Liver (tissue), 3 donors: ENCODE measurements around the gene GP1BB.

Experiments
- ATF3 ChIP-seq: IDR thresholded peaks from 2 replicates; pipeline ENCODE4 v1.6.1; 2016; ENCODE audit warnings: antibody characterized with exemption
- EGR1 ChIP-seq, 2 donors: IDR thresholded peaks; 2 replicates each; pipeline ENCODE4 v1.6.1; 2016 to 2018; ENCODE audit warnings: antibody characterized with exemption in 2 of 2, low read depth in 2 of 2
- FOXA1 ChIP-seq: IDR thresholded peaks from 2 replicates; pipeline ENCODE4 v1.6.1; 2016; ENCODE audit warnings: antibody characterized with exemption
- FOXA2 ChIP-seq: IDR thresholded peaks from 2 replicates; pipeline ENCODE4 v1.6.1; 2016; ENCODE audit warnings: antibody characterized with exemption
- GABPA ChIP-seq, 2 donors: IDR thresholded peaks in 1 of 2; conservative IDR thresholded peaks in 1 of 2; 2 replicates each; pipeline ENCODE4 v1.6.1; 2016; ENCODE audit warnings: antibody characterized with exemption in 2 of 2, mild to moderate bottlenecking in 1 of 2, moderate library complexity in 1 of 2
- JUND ChIP-seq, 2 donors: IDR thresholded peaks; 2 replicates each; pipeline ENCODE4 v1.6.1; 2016; ENCODE audit warnings: antibody characterized with exemption in 2 of 2
- MAX ChIP-seq: IDR thresholded peaks from 2 replicates; pipeline ENCODE4 v1.6.1; 2016; ENCODE audit warnings: antibody characterized with exemption
- RAD21 ChIP-seq, 2 donors: IDR thresholded peaks; 2 replicates each; pipeline ENCODE4 v1.6.1; 2016; ENCODE audit warnings: antibody characterized with exemption in 2 of 2, mild to moderate bottlenecking in 2 of 2
- SP1 ChIP-seq: IDR thresholded peaks from 2 replicates; pipeline ENCODE4 v1.6.1; 2018; ENCODE audit warnings: antibody characterized with exemption, mild to moderate bottlenecking
- TAF1 ChIP-seq: conservative IDR thresholded peaks from 2 replicates; pipeline ENCODE4 v1.6.1; 2016; ENCODE audit warnings: antibody characterized with exemption, mild to moderate bottlenecking
- YY1 ChIP-seq: IDR thresholded peaks from 2 replicates; pipeline ENCODE4 v1.6.1; 2016; ENCODE audit warnings: antibody characterized with exemption, mild to moderate bottlenecking
- TF ChIP-seq, protein P1 (sequence below): IDR thresholded peaks from 2 replicates; pipeline ENCODE4 v1.6.1; 2016; ENCODE audit warnings: antibody characterized with exemption
- TF ChIP-seq, protein P2 (sequence below): fragments of 150-350 bp; IDR thresholded peaks from 2 replicates; pipeline ENCODE4 v1.5.1; 2017; ENCODE audit warnings: improper control_type of control experiment, low read depth, low read length; ENCODE audit not compliant: missing input control
- donor health status: healthy.
- donor health status: healthy.

GRCh38 chr22:19731361-19732135 lies 8.2 kb downstream of the GP1BB start:
- TF ChIP-seq MAX (no peak), GABPA (IDR thresholded peaks at IDR 0.05 in 1 of 2, conservative IDR thresholded peaks at IDR 0.05 in 1 of 2) (no peak), RAD21 (IDR thresholded peaks at IDR 0.05) (no peak), FOXA1 (no peak), ATF3 (no peak), SP1 (no peak), FOXA2 (no peak), TAF1 (no peak), JUND (IDR thresholded peaks at IDR 0.05) (no peak), YY1 (no peak), EGR1 (IDR thresholded peaks at IDR 0.05; ENCODE audit: low read depth in 2 of 2) (no peak)
- TF ChIP-seq, protein P1, sequence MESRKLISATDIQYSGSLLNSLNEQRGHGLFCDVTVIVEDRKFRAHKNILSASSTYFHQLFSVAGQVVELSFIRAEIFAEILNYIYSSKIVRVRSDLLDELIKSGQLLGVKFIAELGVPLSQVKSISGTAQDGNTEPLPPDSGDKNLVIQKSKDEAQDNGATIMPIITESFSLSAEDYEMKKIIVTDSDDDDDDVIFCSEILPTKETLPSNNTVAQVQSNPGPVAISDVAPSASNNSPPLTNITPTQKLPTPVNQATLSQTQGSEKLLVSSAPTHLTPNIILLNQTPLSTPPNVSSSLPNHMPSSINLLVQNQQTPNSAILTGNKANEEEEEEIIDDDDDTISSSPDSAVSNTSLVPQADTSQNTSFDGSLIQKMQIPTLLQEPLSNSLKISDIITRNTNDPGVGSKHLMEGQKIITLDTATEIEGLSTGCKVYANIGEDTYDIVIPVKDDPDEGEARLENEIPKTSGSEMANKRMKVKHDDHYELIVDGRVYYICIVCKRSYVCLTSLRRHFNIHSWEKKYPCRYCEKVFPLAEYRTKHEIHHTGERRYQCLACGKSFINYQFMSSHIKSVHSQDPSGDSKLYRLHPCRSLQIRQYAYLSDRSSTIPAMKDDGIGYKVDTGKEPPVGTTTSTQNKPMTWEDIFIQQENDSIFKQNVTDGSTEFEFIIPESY: no peak
- TF ChIP-seq, protein P2, sequence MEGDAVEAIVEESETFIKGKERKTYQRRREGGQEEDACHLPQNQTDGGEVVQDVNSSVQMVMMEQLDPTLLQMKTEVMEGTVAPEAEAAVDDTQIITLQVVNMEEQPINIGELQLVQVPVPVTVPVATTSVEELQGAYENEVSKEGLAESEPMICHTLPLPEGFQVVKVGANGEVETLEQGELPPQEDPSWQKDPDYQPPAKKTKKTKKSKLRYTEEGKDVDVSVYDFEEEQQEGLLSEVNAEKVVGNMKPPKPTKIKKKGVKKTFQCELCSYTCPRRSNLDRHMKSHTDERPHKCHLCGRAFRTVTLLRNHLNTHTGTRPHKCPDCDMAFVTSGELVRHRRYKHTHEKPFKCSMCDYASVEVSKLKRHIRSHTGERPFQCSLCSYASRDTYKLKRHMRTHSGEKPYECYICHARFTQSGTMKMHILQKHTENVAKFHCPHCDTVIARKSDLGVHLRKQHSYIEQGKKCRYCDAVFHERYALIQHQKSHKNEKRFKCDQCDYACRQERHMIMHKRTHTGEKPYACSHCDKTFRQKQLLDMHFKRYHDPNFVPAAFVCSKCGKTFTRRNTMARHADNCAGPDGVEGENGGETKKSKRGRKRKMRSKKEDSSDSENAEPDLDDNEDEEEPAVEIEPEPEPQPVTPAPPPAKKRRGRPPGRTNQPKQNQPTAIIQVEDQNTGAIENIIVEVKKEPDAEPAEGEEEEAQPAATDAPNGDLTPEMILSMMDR: no peak
